Mucosa of descending colon (tissue), 3 donors: ENCODE results near the gene C1QL2. TPM values are rescaled to one million over a fixed set of nuclear protein-coding genes. Genes with fewer than 3 reads are reported as not detected.

Experiments
- ATAC-seq: fragments of 200-7000 bp; cut with Tn5 transposase; one replicate; pipeline ENCODE4 v1.9.1; 2020; ENCODE audit warnings: mild to moderate bottlenecking, moderate library complexity
- DNase-seq, 3 donors: peaks; one replicate each; pipeline ENCODE4 v3.0.0-alpha.2; 2020
- H3K36me3 ChIP-seq: fragments of 200-600 bp; one replicate; pipeline ENCODE4 v1.8.0; 2021; ENCODE audit warnings: low read depth, mild to moderate bottlenecking
- H3K4me1 ChIP-seq: fragments of 200-600 bp; one replicate; pipeline ENCODE4 v1.8.0; 2021; ENCODE audit warnings: low read depth, mild to moderate bottlenecking
- H3K4me3 ChIP-seq: fragments of 200-600 bp; one replicate; pipeline ENCODE4 v1.8.0; 2021; ENCODE audit warnings: mild to moderate bottlenecking
- H3K9me3 ChIP-seq: fragments of 200-600 bp; one replicate; pipeline ENCODE4 v1.8.0; 2021; ENCODE audit warnings: mild to moderate bottlenecking
- CTCF ChIP-seq: fragments of 200-600 bp; IDR thresholded peaks from one replicate; pipeline ENCODE4 v1.8.0; 2022; ENCODE audit warnings: antibody characterized with exemption, mild to moderate bottlenecking
- intact Hi-C, 2 donors: fragments of 100-400 bp; cut with DNase I in 1 of 2; cut with micrococcal nuclease in 1 of 2; formaldehyde crosslinking; loops; one replicate each; pipeline versions ENCODE4 v1.11.0 to v1.11.1; 2022; cut with DNase I, micrococcal nuclease
- total RNA-seq, 3 donors: library from RNA; stranded (reverse); fragmentation: NEBNext Ultra II Directional in 2 of 3; extraction: Animal tissue kit (Norgen Biotek cat#: 25700) in 2 of 3; gene quantifications; one replicate each; pipeline versions ENCODE4 v1.2.1 to v1.2.4, GENCODE V29; 2021 to 2023
- donor health status: DM: no; HTN: no; CAD: no; lungs with moderate emphysema.
- donor health status: DM: no; HTN: no; CAD: no.
- donor health status: DM: no; HTN: yes; CAD: no.

The C1QL2 gene
- total RNA-seq, 3 donors from 2014 or later = not detected

DNA sequence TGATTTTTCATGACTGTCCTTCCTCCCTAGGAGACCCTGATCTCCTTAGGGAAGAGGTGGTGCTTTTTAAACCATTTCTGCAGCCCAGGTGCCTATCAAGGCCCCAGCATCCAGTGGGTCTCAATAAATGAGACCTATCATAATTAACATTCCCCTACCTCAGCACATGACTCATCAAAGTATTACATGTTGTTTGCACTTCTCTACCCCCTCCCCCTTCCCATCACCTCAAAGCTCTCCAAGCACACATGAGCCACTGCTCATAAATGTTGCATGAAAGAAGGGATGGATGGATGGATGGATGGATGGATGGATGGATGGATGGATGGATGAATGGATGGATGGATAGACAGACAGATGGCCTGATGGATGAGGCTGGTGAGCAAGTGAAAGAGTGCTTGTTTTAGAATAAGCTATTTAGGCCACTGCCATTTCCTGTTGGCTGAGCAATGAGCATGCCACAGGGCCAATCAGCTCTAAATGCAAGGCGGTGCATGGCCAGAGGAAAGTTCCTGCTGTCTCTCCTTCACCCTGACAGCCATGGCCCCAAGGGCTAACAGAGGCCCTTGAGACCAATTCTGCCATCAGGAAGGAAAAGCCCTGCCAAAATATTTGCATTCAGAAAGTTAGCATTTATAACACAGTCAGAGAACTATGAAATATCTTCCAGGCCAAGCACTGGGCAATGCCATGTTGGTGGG lies 44.2 kb upstream of the C1QL2 start:
- no peaks in the 10 kb centered on the region for H3K36me3 ChIP-seq
- intact Hi-C loops = no loop called here
- no peaks in the 10 kb centered on the region for H3K9me3 ChIP-seq
- no peak overlapping the region for H3K4me3 ChIP-seq
- H3K4me1 ChIP-seq = no peaks in the 10 kb centered on the region
- no peak for TF ChIP-seq CTCF
- no peak for ATAC-seq
- DNase-seq = no peak

- ATAC-seq = no peak
- Histone ChIP-seq H3K4me3 (no peak overlapping the region), H3K9me3 (no peaks in the 10 kb centered on the region), H3K4me1 (no peaks in the 10 kb centered on the region), H3K36me3 (no peaks in the 10 kb centered on the region)
- intact Hi-C loops = no loop called here
- no peak for TF ChIP-seq CTCF
- no peak for DNase-seq
These were observed 43.3 kb upstream of the C1QL2 start for GRCh38 chr2:119201815-119202214.

DNA sequence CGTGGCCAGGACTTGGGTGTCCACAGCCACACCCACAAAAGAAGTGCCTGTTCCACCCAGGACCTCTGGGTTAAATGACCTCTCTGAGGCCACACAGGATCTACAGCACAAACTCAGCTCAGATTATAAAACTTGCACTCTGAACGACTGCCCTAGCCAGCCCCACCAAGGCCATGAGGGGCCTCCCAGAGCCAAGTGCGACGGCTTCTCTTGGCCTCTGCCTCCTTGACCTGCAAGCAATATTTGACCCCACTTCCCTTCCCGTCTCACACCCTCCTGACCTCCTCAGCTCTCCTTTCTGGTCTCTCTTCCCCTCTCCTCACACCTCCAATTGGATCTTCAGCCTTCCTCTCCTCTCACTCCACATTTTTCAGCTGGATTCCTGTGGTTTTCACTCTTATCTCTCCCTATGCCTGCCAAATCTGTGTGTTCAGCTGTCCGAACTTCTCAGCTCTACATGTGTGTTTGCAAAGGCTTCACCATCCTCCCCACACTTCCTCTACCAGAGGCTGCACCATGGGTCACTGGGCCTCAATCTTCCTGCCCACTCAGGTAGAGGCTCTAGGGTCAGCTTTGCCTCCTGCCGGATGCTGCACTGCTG lies 39.8 kb upstream of the C1QL2 start:
- no peaks in the 10 kb centered on the region for H3K4me1 ChIP-seq
- no peak for TF ChIP-seq CTCF
- intact Hi-C loops = no loop called here
- H3K36me3 ChIP-seq = no peaks in the 10 kb centered on the region
- DNase-seq = no peak
- H3K4me3 ChIP-seq = no peak overlapping the region
- no peaks in the 10 kb centered on the region for H3K9me3 ChIP-seq
- ATAC-seq = no peak

DNA sequence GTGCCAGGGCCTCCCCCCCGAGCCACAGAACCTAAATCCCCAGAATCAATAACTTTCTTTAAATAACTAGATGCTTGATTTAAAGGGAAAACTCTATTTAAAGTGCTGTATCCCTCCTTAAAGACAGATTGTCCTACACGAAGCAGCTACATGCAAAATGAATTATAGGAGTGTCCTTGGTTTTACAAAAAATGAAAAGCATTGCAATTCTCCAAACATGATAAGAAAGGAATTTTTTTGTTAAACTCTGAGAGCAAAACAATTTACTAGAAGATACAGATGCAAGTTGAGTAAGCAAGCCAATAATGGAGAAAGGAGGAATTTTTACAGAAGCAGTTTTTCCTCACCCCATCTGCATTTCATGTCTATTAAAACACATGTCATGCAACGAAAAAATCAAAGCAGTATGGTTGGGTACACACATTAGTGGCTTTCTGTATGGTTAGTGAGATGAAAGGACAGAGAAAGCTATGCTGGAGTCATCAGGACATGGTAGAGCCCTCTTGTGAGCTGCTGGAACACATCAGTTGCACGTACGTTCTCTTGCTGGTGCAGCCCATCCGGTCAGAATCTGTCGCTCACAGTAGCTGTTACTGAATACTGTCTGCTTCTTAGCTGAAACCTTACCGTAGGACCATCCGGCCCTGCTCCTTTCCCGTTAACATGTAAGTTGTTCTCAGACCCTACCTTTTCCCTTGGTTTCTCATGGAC lies 39.1 kb upstream of the C1QL2 start:
- no peak for TF ChIP-seq CTCF
- intact Hi-C loops = no loop called here
- ATAC-seq (no peak), DNase-seq (no peak)
- Histone ChIP-seq H3K9me3 (no peaks in the 10 kb centered on the region), H3K36me3 (no peaks in the 10 kb centered on the region), H3K4me1 (no peaks in the 10 kb centered on the region), H3K4me3 (no peak overlapping the region)

GRCh38 chr2:119197126-119197405 lies 38.5 kb upstream of the C1QL2 start:
- intact Hi-C loops = no loop called here
- Histone ChIP-seq H3K4me3 (no peak overlapping the region), H3K9me3 (no peaks in the 10 kb centered on the region), H3K4me1 (no peaks in the 10 kb centered on the region), H3K36me3 (no peaks in the 10 kb centered on the region)
- TF ChIP-seq CTCF = no peak
- ATAC-seq = no peak
- DNase-seq = no peak
